GM20000 (cell line): ENCODE data around the gene ST6GALNAC3.
"Not testable (repeated sequence)": the region's sequence is repeated elsewhere in the genome, so short reads cannot be mapped to it uniquely, and the experiment has no call there.

Experiments
- DNase-seq: peaks from one replicate; pipeline ENCODE4 v3.0.0; 2012; ENCODE audit warnings: low spot score
- CTCF ChIP-seq: IDR thresholded peaks from 2 replicates; pipeline ENCODE4 v1.5.1; 2012; ENCODE audit warnings: mild to moderate bottlenecking, control low read depth; ENCODE audit errors: extremely low read depth, missing control alignments

ST6GALNAC3 gene

GRCh38 chr1:76106251-76106650 lies 31.7 kb downstream of the ST6GALNAC3 start:
- no peak for TF ChIP-seq CTCF
- no peak for DNase-seq

GRCh38 chr1:76106719-76107235 lies 32.2 kb downstream of the ST6GALNAC3 start:
- no peak for TF ChIP-seq CTCF
- no peak for DNase-seq

- no peak for DNase-seq
- TF ChIP-seq CTCF, result no peak
These were observed 34.9 kb downstream of the ST6GALNAC3 start for GRCh38 chr1:76109404-76109803.

- no peak for DNase-seq
- no peak for TF ChIP-seq CTCF
These were observed 35.5 kb downstream of the ST6GALNAC3 start for GRCh38 chr1:76109901-76110560.

- DNase-seq, result no peak
- no peak for TF ChIP-seq CTCF
These were observed 36.1 kb downstream of the ST6GALNAC3 start for GRCh38 chr1:76110666-76111065.

GRCh38 chr1:76112321-76112720 lies 37.8 kb downstream of the ST6GALNAC3 start:
- not testable (repeated sequence) for DNase-seq

GRCh38 chr1:76113446-76113845 lies 38.9 kb downstream of the ST6GALNAC3 start:
- DNase-seq, result no peak
- TF ChIP-seq CTCF, result no peak

GRCh38 chr1:76115171-76115570 lies 40.6 kb downstream of the ST6GALNAC3 start:
- TF ChIP-seq CTCF, result no peak

More at GRCh38 chr1:76115171-76115570, 40.6 kb downstream of the ST6GALNAC3 start:
- DNase-seq, result no peak
